8988T (cell line): Measurements from ENCODE around the gene HELQ.

Experiments used
- DNase-seq: peaks from one replicate; pipeline ENCODE4 v3.0.0; 2011

HELQ gene

GRCh38 chr4:83370640-83370906 is 85.0 kb downstream of the HELQ start:
- no peak for DNase-seq

- no peak for DNase-seq
Observed at GRCh38 chr4:83369831-83370639, 85.6 kb downstream of the HELQ start.

GRCh38 chr4:83364312-83364711 is 91.3 kb downstream of the HELQ start:
- DNase-seq: no peak

- DNase-seq: no peak
Observed at GRCh38 chr4:83362492-83363329, 92.9 kb downstream of the HELQ start.

- no peak for DNase-seq
Observed at GRCh38 chr4:83361416-83362103, 94.1 kb downstream of the HELQ start.

GRCh38 chr4:83360018-83360417 is 95.6 kb downstream of the HELQ start:
- no peak for DNase-seq

GRCh38 chr4:83358410-83358809 is 97.2 kb downstream of the HELQ start:
- no peak for DNase-seq
